IMR-90 (cell line): ENCODE data around the gene PTPRCAP. TPM values are rescaled to one million over a fixed set of nuclear protein-coding genes. Genes with fewer than 3 reads are reported as not detected.
A peak's percentile ranks its signal among the peaks of the same experiment; 100 is the strongest.

Source experiments
- ATAC-seq: fragments of 200-7000 bp; cut with Tn5 transposase; 2 replicates; pipeline ENCODE4 v1.9.1; 2020; ENCODE audit warnings: low read depth, mild to moderate bottlenecking, moderate library complexity
- BruUV-seq: library from RNA; stranded (reverse); fragments of 400-500 nt; replicated peaks from 2 replicates; lab custom pipeline; 2021; lab: Mats Ljungman, UMichigan
- CTCF ChIA-PET: fragments of 300-600 bp; formaldehyde crosslinking; extraction: SDS; loops from one replicate; lab custom pipeline; 2021; ENCODE audit warnings: antibody characterized with exemption; lab: Yijun Ruan, JAX
- POLR2A ChIA-PET: fragments of 300-600 bp; sonication (Branson Sonifier 250); formaldehyde crosslinking; loops from one replicate; lab custom pipeline; 2022; ENCODE audit warnings: antibody characterized with exemption; ENCODE audit not compliant: unreplicated experiment; lab: Charles Lee
- DNase-seq: peaks from one replicate; pipeline ENCODE4 v3.0.0; 2013
- H2AFZ ChIP-seq: replicated peaks from 2 replicates; pipeline ENCODE3; 2013; ENCODE audit warnings: low read length, mild to moderate bottlenecking; ENCODE audit not compliant: poor library complexity
- H2AK5ac ChIP-seq: 2 replicates; pipeline ENCODE4 v1.6.1; 2013; ENCODE audit warnings: low read depth, low read length, inconsistent platforms
- H2AK9ac ChIP-seq: replicated peaks from 2 replicates; pipeline ENCODE3; 2013; ENCODE audit warnings: mild to moderate bottlenecking, low read depth, low read length, moderate library complexity; ENCODE audit not compliant: poor library complexity
- H2BK120ac ChIP-seq: 2 replicates; pipeline ENCODE4 v1.6.1; 2013; ENCODE audit warnings: low read depth, low read length, inconsistent platforms
- H2BK15ac ChIP-seq: 3 replicates; pipeline ENCODE4 v1.6.1; 2013; ENCODE audit warnings: low read depth, low read length, inconsistent platforms
- H2BK20ac ChIP-seq: 2 replicates; pipeline ENCODE4 v1.6.1; 2013; ENCODE audit warnings: low read depth, mild to moderate bottlenecking, inconsistent platforms, low read length, moderate library complexity
- H2BK5ac ChIP-seq: 2 replicates; pipeline ENCODE4 v1.6.1; 2013; ENCODE audit warnings: mild to moderate bottlenecking, low read depth, low read length, inconsistent platforms; ENCODE audit not compliant: poor library complexity, severe bottlenecking
- H3K14ac ChIP-seq: replicated peaks from 2 replicates; pipeline ENCODE4 v1.6.1; 2013; ENCODE audit warnings: low read depth, low read length, inconsistent platforms
- H3K18ac ChIP-seq: 2 replicates; pipeline ENCODE4 v1.6.1; 2013; ENCODE audit warnings: low read depth, low read length, control low read depth
- H3K23ac ChIP-seq: 2 replicates; pipeline ENCODE4 v1.6.1; 2013; ENCODE audit warnings: low read depth, low read length, inconsistent platforms
- H3K27ac ChIP-seq: 2 replicates; pipeline ENCODE4 v1.5.1; 2013; ENCODE audit warnings: mild to moderate bottlenecking, control low read depth, low read length; ENCODE audit not compliant: insufficient read depth
- H3K27me3 ChIP-seq: 2 replicates; pipeline ENCODE4 v1.6.1; 2013; ENCODE audit warnings: low read length; ENCODE audit not compliant: control insufficient read depth, insufficient read depth
- H3K36me3 ChIP-seq: 2 replicates; pipeline ENCODE4 v1.6.1; 2013; ENCODE audit warnings: low read length, mixed read lengths; ENCODE audit not compliant: control insufficient read depth, insufficient read depth
- H3K4ac ChIP-seq: 2 replicates; pipeline ENCODE4 v1.6.1; 2013; ENCODE audit warnings: low read depth, low read length, inconsistent platforms
- H3K4me1 ChIP-seq: 2 replicates; pipeline ENCODE4 v1.6.1; 2013; ENCODE audit warnings: low read length, mixed read lengths; ENCODE audit not compliant: control insufficient read depth, insufficient read depth
- H3K4me2 ChIP-seq: 2 replicates; pipeline ENCODE4 v1.6.1; 2013; ENCODE audit warnings: low read depth, mild to moderate bottlenecking, control low read depth, low read length, moderate library complexity
- H3K4me3 ChIP-seq: 2 replicates; pipeline ENCODE4 v1.5.1; 2013; ENCODE audit warnings: low read depth, mild to moderate bottlenecking, control low read depth, low read length, moderate library complexity; ENCODE audit not compliant: insufficient read depth
- H3K56ac ChIP-seq: 2 replicates; pipeline ENCODE4 v1.6.1; 2013; ENCODE audit warnings: low read length, inconsistent platforms; ENCODE audit not compliant: insufficient read depth; ENCODE audit errors: extremely low read depth
- H3K79me1 ChIP-seq, 2 experiments: 2 replicates each; pipeline ENCODE4 v1.6.1; 2013; ENCODE audit warnings: low read length in 2 of 2, inconsistent platforms in 1 of 2, low read depth in 1 of 2
- H3K9ac ChIP-seq: 2 replicates; pipeline ENCODE4 v1.6.1; 2013; ENCODE audit warnings: low read depth, low read length, control low read depth
- H3K9me1 ChIP-seq: 2 replicates; pipeline ENCODE4 v1.6.1; 2013; ENCODE audit warnings: low read length, inconsistent platforms; ENCODE audit not compliant: insufficient read depth
- H3K9me3 ChIP-seq: 2 replicates; pipeline ENCODE4 v1.6.1; 2013; ENCODE audit warnings: low read length; ENCODE audit not compliant: control insufficient read depth, insufficient read depth
- H4K20me1 ChIP-seq: 2 replicates; pipeline ENCODE4 v1.6.1; 2013; ENCODE audit warnings: low read length, inconsistent platforms; ENCODE audit not compliant: insufficient read depth
- H4K5ac ChIP-seq: 2 replicates; pipeline ENCODE4 v1.6.1; 2013; ENCODE audit warnings: mild to moderate bottlenecking, low read depth, low read length, control low read depth
- H4K8ac ChIP-seq, 2 experiments: 2 replicates each; pipeline ENCODE4 v1.6.1; 2013; ENCODE audit warnings: low read depth in 2 of 2, low read length in 2 of 2, control low read depth in 1 of 2, inconsistent platforms in 1 of 2
- H4K91ac ChIP-seq: 2 replicates; pipeline ENCODE4 v1.6.1; 2013; ENCODE audit warnings: low read depth, low read length, inconsistent platforms; ENCODE audit not compliant: insufficient read depth
- BHLHE40 ChIP-seq: fragments of 150-350 bp; IDR thresholded peaks from 2 replicates; pipeline ENCODE4 v1.6.1; 2016; ENCODE audit warnings: mild to moderate bottlenecking, low read depth, low read length
- CEBPB ChIP-seq: IDR thresholded peaks from 2 replicates; pipeline ENCODE4 v1.6.1; 2012; ENCODE audit warnings: low read depth, low read length, improper control_type of control experiment
- CHD1 ChIP-seq: IDR thresholded peaks from 2 replicates; pipeline ENCODE4 v1.6.1; 2012; ENCODE audit warnings: low read depth, low read length, improper control_type of control experiment
- FOS ChIP-seq: fragments of 150-350 bp; IDR thresholded peaks from 2 replicates; pipeline ENCODE4 v1.6.1; 2016; ENCODE audit warnings: low read depth, low read length
- MAFK ChIP-seq: IDR thresholded peaks from 2 replicates; pipeline ENCODE4 v1.6.1; 2012; ENCODE audit warnings: low read depth, low read length, improper control_type of control experiment
- MAZ ChIP-seq: IDR thresholded peaks from 2 replicates; pipeline ENCODE4 v1.6.1; 2012; ENCODE audit warnings: low read depth, mild to moderate bottlenecking, low read length, improper control_type of control experiment, moderate library complexity, borderline replicate concordance
- MXI1 ChIP-seq: IDR thresholded peaks from 2 replicates; pipeline ENCODE4 v1.6.1; 2012; ENCODE audit warnings: low read depth, mild to moderate bottlenecking, low read length, moderate library complexity, borderline replicate concordance
- NFE2L2 ChIP-seq: fragments of 150-350 bp; IDR thresholded peaks from 2 replicates; pipeline ENCODE4 v1.6.1; 2016; ENCODE audit warnings: low read depth, mild to moderate bottlenecking, low read length
- POLR2A ChIP-seq: IDR thresholded peaks from 2 replicates; pipeline ENCODE4 v1.6.1; 2012; ENCODE audit warnings: mild to moderate bottlenecking, low read depth, low read length
- RAD21 ChIP-seq: IDR thresholded peaks from 2 replicates; pipeline ENCODE4 v1.6.1; 2012; ENCODE audit warnings: low read length, improper control_type of control experiment
- RCOR1 ChIP-seq: IDR thresholded peaks from 2 replicates; pipeline ENCODE4 v1.6.1; 2012; ENCODE audit warnings: mild to moderate bottlenecking, low read length, improper control_type of control experiment; ENCODE audit not compliant: insufficient replicate concordance
- RFX5 ChIP-seq: IDR thresholded peaks from 2 replicates; pipeline ENCODE4 v1.8.0; 2012; ENCODE audit warnings: low read depth, mild to moderate bottlenecking, low read length, moderate library complexity
- SMC3 ChIP-seq: fragments of 150-350 bp; IDR thresholded peaks from 2 replicates; pipeline ENCODE4 v1.6.1; 2016; ENCODE audit warnings: low read depth, mild to moderate bottlenecking, antibody characterized with exemption, low read length, moderate library complexity
- WGBS, 2 experiments: methylation state at CpG; one replicate each; pipeline versions ENCODE4 v1.1.5 to v1.1.7; 2013; ENCODE audit warnings: missing lambda C conversion rate in 2 of 2; ENCODE audit not compliant: insufficient read length in 1 of 2; ENCODE audit errors: extremely low coverage in 2 of 2; 5-methylcytosine and 5-hydroxymethylcytosine counted together
- dilution Hi-C: fragments of 300-500 bp; cut with HindIII; formaldehyde crosslinking; loops from one replicate; pipeline ENCODE4 v1.14.3; 2018; ENCODE audit warnings: low sequenced_read_pairs; ENCODE audit not compliant: unreplicated experiment
- in situ Hi-C: fragments of 300-500 bp; cut with MboI; formaldehyde crosslinking; loops from 3 replicates; pipeline ENCODE4 v1.14.3; 2019; ENCODE audit warnings: low sequenced_read_pairs, inconsistent platforms, mixed read lengths
- intact Hi-C: fragments of 100-400 bp; cut with micrococcal nuclease; formaldehyde crosslinking; loops from 2 replicates; pipeline ENCODE4 v1.10.0; 2022
- polyA plus RNA-seq, 3 experiments: library from polyadenylated mRNA; depleted of rRNA; stranded (reverse); fragments of >200 nt; gene quantifications; 2 replicates each; pipeline ENCODE4 v1.2.3, GENCODE V29; 2012; ENCODE audit warnings: low replicate concordance in 1 of 3
- total RNA-seq: library from RNA; depleted of rRNA; stranded (reverse); fragments of >200 nt; gene quantifications from 2 replicates; pipeline ENCODE4 v1.2.3, GENCODE V29; 2012
- TF ChIP-seq, protein P1 (sequence below): fragments of 150-350 bp; IDR thresholded peaks from 2 replicates; pipeline ENCODE4 v1.6.1; 2016; ENCODE audit warnings: low read depth, mild to moderate bottlenecking, low read length, moderate library complexity, borderline replicate concordance
- TF ChIP-seq, protein P2 (sequence below): fragments of 150-350 bp; IDR thresholded peaks from 2 replicates; pipeline ENCODE4 v1.6.1; 2017; ENCODE audit warnings: mild to moderate bottlenecking, antibody characterized with exemption, low read length, low read depth
- TF ChIP-seq, protein P3 (sequence below): conservative IDR thresholded peaks from 2 replicates; pipeline ENCODE4 v1.5.1; 2012; ENCODE audit warnings: mild to moderate bottlenecking, low read depth, low read length, improper control_type of control experiment

The PTPRCAP gene
- total and polyA plus RNA-seq, 2 of the 4 experiments (the other 2 are of a cell fraction) = 0.24 TPM; not detected in 1

DNA sequence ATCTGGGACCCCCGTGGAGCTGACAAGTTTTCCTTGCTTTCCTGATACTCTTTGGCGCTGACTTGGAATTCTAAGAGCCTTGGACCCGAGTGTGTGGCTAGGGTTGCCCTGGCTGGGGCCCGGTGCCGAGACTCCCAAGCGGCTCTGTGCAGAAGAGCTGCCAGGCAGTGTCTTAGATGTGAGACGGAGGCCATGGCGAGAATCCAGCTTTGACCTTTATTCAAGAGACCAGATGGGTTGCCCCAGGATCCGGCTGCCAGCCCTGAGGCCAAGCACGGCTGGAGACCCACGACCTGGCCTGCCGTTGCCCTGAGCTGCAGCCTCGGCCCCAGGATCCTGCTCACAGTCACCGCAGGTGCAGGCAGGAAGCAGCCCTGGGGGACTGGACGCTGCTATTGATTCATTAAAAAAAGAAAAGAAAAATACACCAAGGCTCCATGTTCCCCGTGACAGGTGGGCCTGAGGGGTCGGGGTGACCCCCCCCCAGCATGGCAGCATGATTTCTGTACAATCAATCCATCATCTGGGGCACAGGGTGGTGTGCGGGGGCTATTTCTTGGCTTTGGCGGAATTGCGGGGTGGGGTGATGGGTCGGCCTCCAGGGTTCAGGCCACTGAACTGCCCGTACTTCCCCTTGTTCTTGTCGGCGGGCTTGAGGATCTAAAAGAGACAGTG is 39.4 kb downstream of the PTPRCAP start:
- Histone ChIP-seq H3K4me2 (no peak overlapping the region), H3K56ac (no peak overlapping the region), H3K9me3 (no peaks in the 10 kb centered on the region), H3K4me3 (no peak overlapping the region), H4K91ac (no peak overlapping the region), H3K4ac (no peak overlapping the region), H2BK120ac (no peak overlapping the region), H3K18ac (no peak overlapping the region), H2AK9ac (peak overlapping the region; percentile 42), H2BK5ac (no peak overlapping the region), H2AFZ (peak overlapping the region; percentile 43), H3K9ac (no peak overlapping the region), H4K8ac (no peak overlapping the region), H3K14ac (no peak overlapping the region), H3K23ac (no peak overlapping the region), H2AK5ac (no peak overlapping the region), H4K20me1 (peaks cover 35% of the 10 kb centered on the region), H3K36me3 (peaks cover 43% of the 10 kb centered on the region), H3K27ac (no peak overlapping the region), H4K5ac (no peak overlapping the region), H2BK20ac (no peak overlapping the region), H2BK15ac (no peak overlapping the region), H3K79me1 (peaks cover 17 to 35% of the 10 kb centered on the region in 2 experiments; a peak in 3 of 4 replicates), H3K27me3 (no peaks in the 10 kb centered on the region), H3K9me1 (no peaks in the 10 kb centered on the region), H3K4me1 (peaks cover 13% of the 10 kb centered on the region)
- CTCF ChIA-PET = no interaction called here
- intact Hi-C loops (no loop called here), dilution Hi-C loops (no loop called here), in situ Hi-C loops (no loop called here)
- ATAC-seq = no peak
- 93% methylated on average over 13 of the region's 24 CpGs; no CpG with 5 or more reads in 1 of the 2 experiments for WGBS, 2 experiments
- no peak for DNase-seq
- BruUV-seq = no TSS peak
- POLR2A ChIA-PET = no interaction called here
- TF ChIP-seq BHLHE40 = no peak
- TF ChIP-seq SMC3 = no peak
- no peak for TF ChIP-seq NFE2L2
- TF ChIP-seq RAD21 = no peak
- TF ChIP-seq RCOR1 = no peak
- TF ChIP-seq, protein P1, sequence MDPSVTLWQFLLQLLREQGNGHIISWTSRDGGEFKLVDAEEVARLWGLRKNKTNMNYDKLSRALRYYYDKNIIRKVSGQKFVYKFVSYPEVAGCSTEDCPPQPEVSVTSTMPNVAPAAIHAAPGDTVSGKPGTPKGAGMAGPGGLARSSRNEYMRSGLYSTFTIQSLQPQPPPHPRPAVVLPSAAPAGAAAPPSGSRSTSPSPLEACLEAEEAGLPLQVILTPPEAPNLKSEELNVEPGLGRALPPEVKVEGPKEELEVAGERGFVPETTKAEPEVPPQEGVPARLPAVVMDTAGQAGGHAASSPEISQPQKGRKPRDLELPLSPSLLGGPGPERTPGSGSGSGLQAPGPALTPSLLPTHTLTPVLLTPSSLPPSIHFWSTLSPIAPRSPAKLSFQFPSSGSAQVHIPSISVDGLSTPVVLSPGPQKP = no peak
- no peak for TF ChIP-seq POLR2A
- no peak for TF ChIP-seq CHD1
- no peak for TF ChIP-seq CEBPB
- TF ChIP-seq FOS = no peak
- no peak for TF ChIP-seq RFX5
- TF ChIP-seq, protein P2, sequence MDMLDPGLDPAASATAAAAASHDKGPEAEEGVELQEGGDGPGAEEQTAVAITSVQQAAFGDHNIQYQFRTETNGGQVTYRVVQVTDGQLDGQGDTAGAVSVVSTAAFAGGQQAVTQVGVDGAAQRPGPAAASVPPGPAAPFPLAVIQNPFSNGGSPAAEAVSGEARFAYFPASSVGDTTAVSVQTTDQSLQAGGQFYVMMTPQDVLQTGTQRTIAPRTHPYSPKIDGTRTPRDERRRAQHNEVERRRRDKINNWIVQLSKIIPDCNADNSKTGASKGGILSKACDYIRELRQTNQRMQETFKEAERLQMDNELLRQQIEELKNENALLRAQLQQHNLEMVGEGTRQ = no peak
- no peak for TF ChIP-seq MAZ
- no peak for TF ChIP-seq MAFK
- TF ChIP-seq MXI1 = no peak
- TF ChIP-seq, protein P3, sequence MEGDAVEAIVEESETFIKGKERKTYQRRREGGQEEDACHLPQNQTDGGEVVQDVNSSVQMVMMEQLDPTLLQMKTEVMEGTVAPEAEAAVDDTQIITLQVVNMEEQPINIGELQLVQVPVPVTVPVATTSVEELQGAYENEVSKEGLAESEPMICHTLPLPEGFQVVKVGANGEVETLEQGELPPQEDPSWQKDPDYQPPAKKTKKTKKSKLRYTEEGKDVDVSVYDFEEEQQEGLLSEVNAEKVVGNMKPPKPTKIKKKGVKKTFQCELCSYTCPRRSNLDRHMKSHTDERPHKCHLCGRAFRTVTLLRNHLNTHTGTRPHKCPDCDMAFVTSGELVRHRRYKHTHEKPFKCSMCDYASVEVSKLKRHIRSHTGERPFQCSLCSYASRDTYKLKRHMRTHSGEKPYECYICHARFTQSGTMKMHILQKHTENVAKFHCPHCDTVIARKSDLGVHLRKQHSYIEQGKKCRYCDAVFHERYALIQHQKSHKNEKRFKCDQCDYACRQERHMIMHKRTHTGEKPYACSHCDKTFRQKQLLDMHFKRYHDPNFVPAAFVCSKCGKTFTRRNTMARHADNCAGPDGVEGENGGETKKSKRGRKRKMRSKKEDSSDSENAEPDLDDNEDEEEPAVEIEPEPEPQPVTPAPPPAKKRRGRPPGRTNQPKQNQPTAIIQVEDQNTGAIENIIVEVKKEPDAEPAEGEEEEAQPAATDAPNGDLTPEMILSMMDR = no peak
